SKM-1 (cell line): Measurements from ENCODE around the gene FN3KRP.
"Not testable (repeated sequence)": the region's sequence is repeated elsewhere in the genome, so short reads cannot be mapped to it uniquely, and the experiment has no call there.

Experiments
- DNase-seq: peaks from one replicate; lab custom pipeline; 2025; ENCODE audit not compliant: unreplicated experiment; lab: John Stamatoyannopoulos, UW

Gene FN3KRP

DNA sequence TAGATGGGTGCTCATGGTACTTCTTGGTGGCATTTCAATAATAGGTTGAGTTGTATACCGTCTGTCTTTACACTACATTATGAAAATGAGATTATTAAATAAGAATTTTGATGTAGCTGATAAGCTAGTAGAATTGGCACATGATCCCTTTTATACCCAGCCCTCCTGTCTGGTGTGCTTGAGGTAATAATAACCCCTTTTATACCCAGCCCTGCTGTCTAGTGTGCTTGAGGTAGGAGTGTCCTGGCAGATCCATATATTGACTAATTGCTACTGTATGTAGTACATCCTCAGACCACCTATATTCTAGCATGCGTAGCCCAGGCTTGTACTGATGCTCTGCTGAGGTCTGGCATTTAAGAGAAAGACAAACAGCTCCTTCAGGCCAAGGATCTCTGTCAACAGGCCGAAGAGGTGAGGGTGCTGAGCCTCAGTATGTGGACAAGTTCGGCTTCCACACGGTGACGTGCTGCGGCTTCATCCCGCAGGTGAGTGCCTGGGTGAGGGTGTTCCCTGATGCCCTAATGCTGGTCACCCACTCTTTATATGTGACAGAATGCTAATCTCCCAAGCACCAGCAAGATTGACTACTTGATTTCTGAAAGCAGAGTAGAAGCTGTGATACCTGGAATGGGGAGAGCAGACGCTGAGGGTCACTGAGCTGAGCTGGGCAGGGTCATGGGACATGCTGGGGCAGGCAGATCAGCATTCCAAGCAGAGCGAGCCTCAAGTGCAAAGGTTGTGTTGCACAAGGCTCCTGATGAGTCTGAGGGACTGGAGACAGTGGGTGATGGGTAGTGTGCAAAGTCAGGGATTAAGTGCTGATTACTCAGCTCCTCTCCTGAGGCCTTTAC, 24.6 kb downstream of the FN3KRP start:
- no peak for DNase-seq

DNA sequence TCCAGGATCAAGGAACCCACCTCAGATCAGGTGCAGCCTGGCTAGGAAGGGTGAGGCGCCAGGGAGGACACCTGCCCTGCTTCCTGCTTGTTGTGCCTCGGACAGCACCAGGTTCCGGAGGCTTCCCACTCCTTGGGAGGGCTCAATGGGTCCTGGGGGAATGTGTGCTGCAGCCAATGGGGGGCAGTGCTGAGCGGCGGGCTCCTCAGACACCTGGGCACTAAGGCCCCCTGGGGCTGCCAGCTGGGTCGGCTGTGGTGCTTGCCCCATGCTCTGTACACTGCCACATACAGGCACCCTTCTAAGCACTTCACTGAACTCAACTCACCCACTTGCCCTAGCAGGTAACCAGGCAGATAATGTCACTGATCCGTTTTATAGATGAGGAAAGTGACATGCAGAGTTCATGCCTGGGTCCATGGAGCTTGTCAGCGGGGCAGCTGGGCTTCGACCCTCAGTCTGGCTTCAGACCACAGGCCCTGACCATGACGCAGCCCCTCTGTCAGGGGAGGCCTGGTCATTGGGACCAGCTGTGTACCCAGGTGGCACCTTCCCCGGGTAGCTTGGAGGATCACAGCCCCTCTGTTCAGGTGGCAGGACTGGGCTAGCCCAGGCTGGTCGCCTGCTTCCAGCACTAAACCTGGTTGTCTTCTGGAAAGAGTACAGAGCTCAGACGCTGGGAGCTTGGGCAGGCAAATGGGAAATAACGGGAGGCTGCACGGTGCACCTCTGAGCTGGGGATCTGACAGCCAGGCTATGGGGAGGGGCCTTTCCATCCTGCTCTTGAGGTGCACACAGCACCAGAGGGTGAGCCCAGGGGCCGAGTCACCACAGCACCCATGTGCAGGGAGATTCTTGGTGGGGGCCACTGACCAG, 27.1 kb downstream of the FN3KRP start:
- no peak for DNase-seq

GRCh38 chr17:82744736-82745135, 28.2 kb downstream of the FN3KRP start:
- DNase-seq: not testable (repeated sequence)

DNA sequence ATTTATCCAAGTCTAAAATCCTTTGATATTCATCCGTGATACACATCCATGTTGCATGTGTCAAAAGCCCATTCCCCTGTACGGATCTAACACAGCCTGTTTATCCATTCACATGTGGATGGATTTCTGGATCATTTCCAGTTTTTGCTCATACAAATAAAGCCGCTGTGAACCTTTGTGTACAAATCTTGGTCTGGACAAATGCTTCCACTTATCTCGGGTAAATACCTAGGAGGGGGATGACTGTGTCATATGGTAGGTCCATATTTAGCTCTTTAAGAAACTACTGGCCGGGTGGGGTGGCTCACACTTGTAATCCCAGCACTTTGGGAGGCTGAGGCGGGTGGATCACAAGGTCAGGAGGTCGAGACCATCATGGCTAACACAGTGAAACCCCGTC, 29.0 kb downstream of the FN3KRP start:
- DNase-seq: no peak

GRCh38 chr17:82748756-82749155, 32.2 kb downstream of the FN3KRP start:
- DNase-seq: no peak

DNA sequence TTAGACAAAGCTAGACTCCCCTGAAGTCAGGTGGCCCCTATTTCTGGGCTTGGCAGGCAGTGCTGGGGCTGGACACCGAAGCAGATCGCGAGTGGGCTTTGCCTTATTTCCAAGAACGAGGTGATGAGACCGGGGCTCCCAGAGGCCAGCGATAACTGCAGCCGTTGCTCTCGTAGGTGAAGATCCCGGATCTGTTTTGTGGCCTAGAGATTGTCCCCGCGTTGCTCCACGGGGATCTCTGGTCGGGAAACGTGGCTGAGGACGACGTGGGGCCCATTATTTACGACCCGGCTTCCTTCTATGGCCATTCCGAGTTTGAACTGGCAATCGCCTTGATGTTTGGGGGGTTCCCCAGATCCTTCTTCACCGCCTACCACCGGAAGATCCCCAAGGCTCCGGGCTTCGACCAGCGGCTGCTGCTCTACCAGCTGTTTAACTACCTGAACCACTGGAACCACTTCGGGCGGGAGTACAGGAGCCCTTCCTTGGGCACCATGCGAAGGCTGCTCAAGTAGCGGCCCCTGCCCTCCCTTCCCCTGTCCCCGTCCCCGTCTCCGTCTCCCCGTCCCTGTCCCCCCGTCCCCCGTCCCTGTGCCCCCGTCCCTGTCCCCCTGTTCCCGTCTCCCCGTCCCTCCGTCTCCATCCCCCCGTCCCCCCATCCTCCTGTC, 33.9 kb downstream of the FN3KRP start:
- no peak for DNase-seq

GRCh38 chr17:82751171-82751570, 34.7 kb downstream of the FN3KRP start:
- no peak for DNase-seq

- DNase-seq: peak; percentile 74
Measured at GRCh38 chr17:82751571-82752370, 35.3 kb downstream of the FN3KRP start, which contains the start of gene TBCD. Gene TBCD, plus strand, starts transcription at chr17:82752065. Its CDS starts 129 bp downstream, at chr17:82752194.

DNA sequence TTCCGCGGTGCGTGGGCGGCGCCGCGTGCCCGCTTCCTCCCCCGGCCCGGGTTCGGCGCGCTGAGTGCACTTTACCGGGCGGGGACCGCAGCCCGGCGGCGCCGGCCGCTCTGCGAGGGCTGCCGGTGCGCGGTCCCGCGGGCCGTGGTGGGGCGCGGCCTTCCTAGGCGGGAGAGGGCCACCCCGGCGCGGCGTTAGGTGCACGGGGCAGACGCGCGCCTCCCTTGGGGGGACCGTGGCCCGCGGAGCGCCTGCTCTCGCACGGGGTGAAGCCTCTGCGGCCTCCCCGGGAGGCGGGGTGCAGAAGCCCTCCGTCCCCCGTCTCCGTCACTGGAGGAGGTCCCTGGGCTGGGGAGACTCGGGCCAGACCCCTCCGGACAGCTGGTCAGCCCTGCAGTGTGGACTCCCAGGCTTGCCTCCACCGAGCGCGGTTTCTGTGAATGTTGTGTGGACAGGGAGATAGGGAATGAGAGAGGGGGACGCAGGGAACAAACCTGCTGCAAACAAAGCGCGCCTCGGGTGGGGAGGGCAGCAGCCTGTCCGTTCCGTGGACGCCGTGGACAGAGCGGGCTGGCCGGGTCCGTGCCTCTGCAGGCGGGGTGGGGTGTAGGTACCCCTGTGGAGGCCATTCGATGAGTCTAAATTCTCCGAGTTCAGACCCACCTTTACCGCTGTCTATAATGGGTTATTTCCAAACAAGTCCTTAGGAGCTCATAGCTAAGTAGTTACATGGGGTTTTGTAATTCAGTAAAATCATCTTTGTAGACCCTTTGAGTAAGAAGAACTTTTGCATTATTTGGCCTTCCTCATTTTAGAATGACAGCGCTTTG, 36.1 kb downstream of the FN3KRP start:
- no peak for DNase-seq

- DNase-seq: no peak
Measured at GRCh38 chr17:82753201-82753464, 36.6 kb downstream of the FN3KRP start.

- DNase-seq: no peak
Measured at GRCh38 chr17:82754297-82755208, 38.0 kb downstream of the FN3KRP start.

DNA sequence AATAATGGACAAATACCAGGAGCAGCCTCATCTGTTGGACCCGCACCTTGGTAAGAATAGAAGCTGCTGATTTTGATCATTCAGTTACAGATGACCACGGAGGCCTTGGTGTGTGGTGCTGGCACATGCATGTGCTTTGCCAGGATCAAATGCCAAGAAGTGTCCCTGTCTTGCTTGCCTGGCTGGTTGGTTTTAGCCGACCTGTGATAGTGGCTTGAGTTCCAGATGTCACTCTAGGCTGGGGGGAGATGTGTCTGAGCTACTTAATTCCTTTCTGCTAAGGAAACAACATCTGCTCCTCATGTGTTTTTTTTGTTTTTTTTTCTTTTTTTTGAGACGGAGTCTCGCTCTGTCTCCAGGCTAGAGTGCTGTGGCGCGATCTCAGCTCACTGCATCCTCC, 39.7 kb downstream of the FN3KRP start:
- DNase-seq: no peak

GRCh38 chr17:82765371-82765770, 48.9 kb downstream of the FN3KRP start:
- DNase-seq: no peak

- no peak for DNase-seq
Measured at GRCh38 chr17:82767041-82767754, 50.7 kb downstream of the FN3KRP start.

DNA sequence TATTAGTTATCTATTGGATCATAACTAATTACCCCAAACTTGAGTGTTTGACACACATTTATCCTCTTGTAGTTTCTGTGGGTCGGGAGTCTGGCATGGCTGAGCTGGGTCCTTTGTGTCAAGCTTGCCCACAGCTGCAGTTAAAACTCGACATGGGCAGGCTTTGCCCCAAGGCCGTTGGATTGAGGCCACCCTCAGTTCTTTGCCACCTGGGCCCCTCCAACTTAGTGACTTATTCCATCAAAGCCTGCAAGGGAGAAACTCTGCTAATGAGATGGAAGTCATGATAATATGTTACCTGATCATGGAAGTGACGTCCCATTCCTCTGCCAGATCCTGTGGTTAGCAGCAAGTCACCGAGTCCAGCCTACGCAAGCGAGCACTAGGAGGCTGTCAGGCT, 52.5 kb downstream of the FN3KRP start:
- DNase-seq: no peak

DNA sequence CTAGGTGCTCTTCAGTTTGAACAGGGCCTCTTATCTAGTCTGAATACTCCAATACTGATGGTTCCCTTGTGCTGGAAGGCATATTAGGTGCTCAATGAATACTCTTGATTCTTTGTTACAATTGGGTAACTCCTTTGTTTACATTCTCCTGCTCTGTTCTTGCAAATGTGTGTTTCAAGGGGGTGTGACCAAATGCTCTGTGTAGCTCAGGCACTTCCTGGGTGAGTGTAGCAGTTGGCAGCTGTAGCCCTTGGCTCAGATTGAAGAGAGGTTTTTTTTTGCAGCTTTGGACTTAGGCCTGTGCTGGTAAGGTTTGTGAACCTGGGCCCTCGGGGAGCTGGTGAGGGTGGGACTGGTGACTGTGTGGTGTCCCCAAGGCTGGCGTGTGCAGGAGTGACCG, 55.5 kb downstream of the FN3KRP start:
- DNase-seq: no peak

DNA sequence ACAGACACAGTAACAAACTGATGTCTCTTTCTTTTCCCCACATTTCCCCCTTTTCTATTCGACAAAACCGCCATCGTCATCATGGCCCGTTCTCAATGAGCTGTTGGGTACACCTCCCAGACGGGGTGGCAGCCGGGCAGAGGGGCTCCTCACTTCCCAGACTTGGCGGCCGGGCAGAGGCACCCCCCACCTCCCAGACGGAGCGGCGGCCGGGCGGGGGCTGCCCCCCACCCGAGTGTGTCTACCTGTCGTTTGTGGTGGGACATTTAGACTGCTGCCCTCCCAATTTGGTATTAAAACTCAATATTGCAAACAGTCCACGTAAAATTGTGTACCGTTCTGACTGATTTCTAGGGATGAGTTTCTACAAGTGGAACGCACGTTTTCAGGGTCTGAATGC, 58.0 kb downstream of the FN3KRP start:
- DNase-seq: not testable (repeated sequence)
